Stimulated activated CD4-positive, alpha-beta T cell treated with anti-CD3 and anti-CD28 coated beads, Interleukin-4, amount 100 ng/mL, for 4 hours (primary cell): ENCODE data around the gene STOX2.

ENCODE experiments used
- DNase-seq, 2 experiments: peaks; one replicate each; pipeline ENCODE4 v3.0.0-alpha.2; 2020

Gene STOX2

DNA sequence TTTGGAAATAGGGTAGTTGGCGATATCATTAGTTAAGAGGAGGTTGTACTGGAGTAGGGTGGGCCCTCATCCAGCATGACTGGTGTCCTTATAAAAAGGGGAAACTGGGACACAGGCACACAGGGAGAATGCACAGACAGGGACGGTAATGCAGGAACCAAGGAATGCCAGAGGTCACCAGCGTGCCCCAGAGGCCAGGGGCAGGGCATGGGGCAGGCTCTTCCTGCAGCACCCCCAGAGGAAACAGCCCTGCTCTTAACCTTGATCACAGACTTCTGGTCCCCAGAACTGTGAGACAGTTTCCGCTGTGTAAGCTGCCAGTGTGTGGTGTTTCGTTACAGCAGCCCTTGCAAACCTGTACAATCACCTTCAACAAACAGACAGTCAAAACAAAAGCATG, 15.9 kb upstream of the STOX2 start:
- DNase-seq: no peak

DNA sequence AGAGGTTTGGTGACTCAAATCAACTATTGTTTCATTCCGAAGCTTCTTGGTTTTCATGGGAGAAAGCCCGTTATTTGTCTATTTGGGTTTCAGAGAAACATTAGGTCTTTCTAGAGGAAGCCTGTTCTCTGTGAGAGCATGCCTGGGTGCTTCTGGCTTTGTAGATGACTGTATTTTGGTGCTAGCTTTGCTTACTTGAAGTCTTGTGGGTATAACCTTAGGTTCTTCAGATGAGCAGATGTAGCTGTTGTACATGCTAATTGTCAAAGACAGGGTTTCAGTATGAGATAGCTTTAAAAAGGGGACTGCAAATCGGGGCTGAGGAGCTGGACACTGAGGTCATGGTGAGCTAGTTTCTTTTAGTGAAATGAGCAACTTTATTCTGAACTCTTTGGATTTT, 7.9 kb upstream of the STOX2 start:
- DNase-seq: no peak

- no peak for DNase-seq
Measured at GRCh38 chr4:183898456-183898855, 6.7 kb upstream of the STOX2 start.

DNA sequence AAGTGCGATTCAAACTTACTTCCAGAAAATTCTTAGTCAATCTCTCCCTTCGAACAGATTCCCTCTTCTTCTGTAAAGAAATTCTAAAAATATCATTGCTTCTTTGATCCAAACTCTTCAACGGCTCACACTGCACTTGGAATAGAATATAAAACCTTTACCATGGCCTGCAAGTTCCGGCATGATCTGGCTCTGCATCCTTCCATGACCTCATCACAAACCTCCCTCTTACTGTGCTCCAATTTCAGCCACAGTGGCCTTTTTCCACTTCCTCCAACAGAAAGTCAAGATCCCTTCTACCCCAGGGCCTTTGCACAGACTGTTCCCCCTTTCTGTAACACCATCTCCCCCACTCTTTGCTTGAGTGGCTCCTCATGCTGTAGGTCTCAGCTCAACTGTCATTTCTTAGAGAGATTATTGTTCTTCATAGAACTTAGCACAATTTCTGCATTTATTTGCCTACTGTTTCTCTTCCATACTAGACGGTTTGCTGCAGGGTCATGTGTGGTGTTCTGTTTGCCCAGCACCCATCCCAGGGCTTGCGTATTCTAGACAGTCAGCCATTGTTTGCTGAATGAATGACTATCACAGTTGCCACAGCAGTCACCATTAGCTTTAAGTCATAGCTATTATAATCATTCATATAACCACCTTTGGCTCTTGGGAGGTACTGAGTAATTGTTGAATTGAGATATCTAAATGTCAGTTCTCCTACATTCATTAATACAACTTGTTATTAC, 1.9 kb upstream of the STOX2 start:
- DNase-seq: no peak

GRCh38 chr4:183905593-183906488, 734 bp downstream of the STOX2 start:
- DNase-seq: no peak

GRCh38 chr4:183906489-183906738, 1.3 kb downstream of the STOX2 start:
- DNase-seq: no peak

- no peak for DNase-seq
Measured at GRCh38 chr4:183906739-183907651, 1.9 kb downstream of the STOX2 start.

GRCh38 chr4:183907871-183908683, 3.0 kb downstream of the STOX2 start:
- DNase-seq: no peak

- no peak for DNase-seq
Measured at GRCh38 chr4:183909187-183909586, 4.1 kb downstream of the STOX2 start.

GRCh38 chr4:183909801-183910200, 4.7 kb downstream of the STOX2 start:
- DNase-seq: no peak

DNA sequence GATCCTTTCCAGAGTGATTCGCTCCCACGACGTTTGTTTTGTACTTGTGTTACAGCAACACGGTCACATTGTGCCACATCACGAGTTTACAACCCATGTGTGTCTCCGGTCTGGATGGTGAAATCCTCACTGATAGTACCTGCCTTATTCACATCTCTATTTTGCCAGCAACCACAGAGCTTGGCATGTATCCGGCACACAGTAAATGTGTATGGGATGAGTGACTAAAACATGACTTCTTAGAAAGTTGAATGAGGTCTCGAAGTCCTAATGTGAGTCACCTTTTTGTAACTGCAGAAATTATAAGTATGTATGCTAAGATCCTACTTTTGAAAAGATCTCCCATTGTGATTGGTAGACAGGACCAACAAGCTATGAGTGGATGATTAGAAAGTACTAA, 7.5 kb downstream of the STOX2 start:
- DNase-seq: no peak

DNA sequence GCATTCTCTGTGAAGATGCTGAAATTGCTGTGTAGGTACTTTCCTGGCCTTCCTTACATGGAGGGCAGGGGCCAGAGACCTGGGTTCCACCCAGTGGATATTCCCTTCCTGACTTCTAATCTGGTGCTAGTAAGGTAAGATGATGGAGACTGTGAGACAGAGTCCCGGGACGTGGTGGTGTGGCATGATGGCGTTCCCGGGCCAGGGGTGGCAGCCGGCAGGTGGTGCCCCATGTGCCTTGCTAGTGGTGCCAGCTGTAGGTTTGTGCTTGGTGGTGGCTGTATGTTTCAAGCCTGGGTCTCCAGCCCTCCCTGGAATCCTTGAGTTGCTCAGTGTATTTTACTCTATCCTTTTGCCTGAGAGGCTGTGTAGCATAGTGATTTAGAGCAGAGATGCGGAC, 10.9 kb downstream of the STOX2 start:
- DNase-seq: no peak

DNA sequence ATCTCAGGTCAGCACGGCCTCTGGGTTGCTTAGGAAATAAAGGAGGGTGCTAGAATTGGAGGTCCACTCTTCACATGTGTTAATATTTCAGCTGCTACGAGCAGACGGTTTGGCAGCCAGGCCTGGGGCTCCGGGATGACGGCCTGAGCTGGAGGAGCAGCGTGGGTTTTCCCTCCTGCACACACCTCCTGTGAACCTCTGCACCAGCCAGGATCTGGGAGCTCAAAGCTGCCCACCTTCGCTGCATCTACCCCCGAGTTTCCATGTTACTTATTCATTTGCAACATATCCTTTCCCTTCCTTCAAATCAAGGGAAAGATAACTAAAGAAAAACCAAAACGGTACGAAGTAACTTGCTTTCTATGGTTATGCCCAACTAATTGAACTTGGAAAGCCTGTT, 13.6 kb downstream of the STOX2 start:
- DNase-seq: no peak

GRCh38 chr4:183919141-183919540, 14.0 kb downstream of the STOX2 start:
- no peak for DNase-seq

- no peak for DNase-seq
Measured at GRCh38 chr4:183920512-183920911, 15.4 kb downstream of the STOX2 start.

GRCh38 chr4:183921335-183921734, 16.2 kb downstream of the STOX2 start:
- no peak for DNase-seq

DNA sequence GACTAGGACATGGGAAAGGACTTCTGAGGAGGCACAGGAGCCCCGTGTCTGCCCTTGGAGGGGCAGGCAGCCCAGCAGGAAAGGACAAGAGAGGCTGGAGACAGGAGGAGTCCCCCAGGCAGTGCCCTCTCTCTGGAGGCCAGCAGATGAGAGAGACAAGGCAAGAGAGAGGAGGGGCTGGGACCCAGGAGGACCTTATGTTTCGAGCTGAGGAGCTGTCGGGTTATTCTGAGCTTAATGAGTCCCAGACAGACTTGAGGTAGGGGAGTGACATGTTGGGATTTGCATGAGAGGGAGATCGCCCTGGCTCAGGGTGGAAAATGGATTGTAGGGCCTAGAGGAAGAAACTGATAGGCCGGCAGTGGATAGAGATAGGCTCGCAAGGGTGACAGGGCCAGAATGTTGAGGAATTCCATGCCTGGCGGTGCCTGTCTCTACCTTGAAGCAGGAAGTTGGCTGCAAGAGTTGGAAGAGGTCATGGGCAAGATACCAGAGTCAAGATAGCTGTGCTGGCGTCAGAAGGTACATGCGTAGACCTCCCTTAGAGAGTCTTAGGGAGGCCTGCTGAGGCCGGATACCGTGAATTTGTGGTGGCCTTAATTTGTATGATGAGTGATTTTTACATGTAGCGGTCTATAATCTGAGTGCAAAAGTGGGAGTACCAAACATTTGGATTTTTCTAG, 19.4 kb downstream of the STOX2 start:
- DNase-seq: no peak

DNA sequence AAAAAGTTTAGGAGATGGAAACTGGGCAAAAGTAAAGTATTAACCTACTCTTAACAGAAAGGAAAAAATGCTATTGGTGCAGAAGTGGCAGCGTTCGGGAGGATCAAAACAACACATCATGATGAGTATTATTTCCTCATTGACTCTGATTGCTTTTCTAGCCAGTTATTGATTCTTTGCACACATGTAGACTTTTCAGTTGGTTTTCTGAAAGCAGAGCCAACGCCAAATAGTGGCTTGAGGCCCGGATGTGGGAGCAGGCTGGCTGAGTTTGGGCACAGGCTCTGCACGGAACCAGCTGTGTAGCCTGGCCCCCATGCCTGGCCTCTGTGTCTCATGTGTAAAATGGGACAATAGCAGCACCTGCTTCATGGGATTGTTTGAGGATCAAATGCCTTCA, 21.8 kb downstream of the STOX2 start:
- no peak for DNase-seq

GRCh38 chr4:183932576-183932975, 27.5 kb downstream of the STOX2 start:
- DNase-seq: no peak

DNA sequence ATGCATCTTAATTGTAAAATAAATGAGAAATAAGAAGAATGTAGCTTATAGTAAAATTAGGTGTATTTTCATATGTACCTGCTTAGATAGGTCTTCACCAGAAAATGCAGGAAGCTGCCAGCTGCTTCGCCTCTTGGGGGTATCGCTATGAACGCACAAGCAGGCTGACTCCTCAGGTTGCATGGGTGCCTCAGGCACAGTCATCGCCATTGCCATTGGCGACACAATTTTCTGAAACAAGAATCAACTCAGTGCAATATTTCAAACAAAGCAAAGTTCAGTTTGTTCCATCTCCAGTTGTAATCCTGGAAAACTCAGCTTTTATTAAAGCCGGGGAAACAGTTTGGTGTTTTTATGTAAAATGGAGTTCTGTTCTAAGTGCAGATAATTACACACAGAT, 29.7 kb downstream of the STOX2 start:
- DNase-seq: no peak

DNA sequence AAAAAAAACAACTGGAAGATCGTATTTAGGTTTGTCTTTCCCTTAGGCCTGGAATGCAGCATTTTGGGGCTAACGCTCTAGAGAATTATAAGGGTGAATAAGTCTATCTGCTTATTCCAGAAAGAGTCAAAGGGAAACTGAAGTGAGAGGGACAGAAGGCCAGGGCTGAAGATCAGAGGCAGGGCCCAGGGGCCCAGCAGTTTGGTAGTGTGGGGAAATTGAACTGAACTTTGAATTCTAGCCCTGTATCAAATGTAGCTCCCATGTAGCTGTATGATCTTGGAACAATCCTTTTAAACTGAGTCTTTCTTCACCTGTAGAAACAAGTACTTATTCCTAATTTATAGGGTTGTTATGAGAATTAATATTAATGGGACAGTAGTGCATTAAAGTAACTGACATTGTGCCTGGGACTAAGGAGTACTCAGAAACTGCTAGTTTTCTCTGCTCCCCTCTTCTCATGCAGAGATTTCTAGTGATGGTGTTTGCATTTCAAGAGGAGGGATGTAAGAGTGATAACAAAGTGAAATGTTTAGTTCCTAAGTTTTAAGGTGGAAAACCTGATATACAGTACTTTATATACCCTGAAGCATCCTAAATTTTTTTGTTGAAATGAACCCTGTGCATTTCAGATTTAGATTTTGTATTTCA, 30.4 kb downstream of the STOX2 start:
- no peak for DNase-seq

DNA sequence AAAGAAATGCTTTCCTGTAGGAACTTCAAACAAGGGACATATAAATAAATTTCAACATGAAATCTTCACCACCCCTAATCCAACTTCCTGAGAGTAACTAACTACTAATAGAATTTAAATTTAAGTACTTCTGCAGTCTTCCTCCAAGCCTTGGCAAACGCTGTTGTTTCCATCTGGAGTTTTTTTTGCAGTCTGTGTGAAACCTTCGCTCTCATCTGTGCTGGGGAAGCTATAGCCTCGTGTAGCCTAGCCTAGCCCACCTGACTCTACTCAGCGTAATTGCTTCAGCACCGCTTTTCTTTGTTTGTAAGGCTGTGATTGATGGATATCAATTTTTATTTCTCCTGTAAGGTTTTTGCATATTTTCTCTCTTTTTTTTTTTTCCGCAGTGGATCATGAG, 30.9 kb downstream of the STOX2 start:
- no peak for DNase-seq
